GM19099 (cell line): ENCODE data around the gene MAGI3.

Experiments
- POLR2A ChIP-seq: IDR thresholded peaks from 3 replicates; pipeline ENCODE4 v1.6.1; 2011; ENCODE audit warnings: low read depth; ENCODE audit not compliant: insufficient read length; ENCODE audit errors: extremely low read depth

MAGI3 gene

GRCh38 chr1:113391649-113392271 is 1.4 kb downstream of the MAGI3 start:
- no peak for TF ChIP-seq POLR2A

GRCh38 chr1:113392541-113393128 is 2.3 kb downstream of the MAGI3 start:
- no peak for TF ChIP-seq POLR2A

DNA sequence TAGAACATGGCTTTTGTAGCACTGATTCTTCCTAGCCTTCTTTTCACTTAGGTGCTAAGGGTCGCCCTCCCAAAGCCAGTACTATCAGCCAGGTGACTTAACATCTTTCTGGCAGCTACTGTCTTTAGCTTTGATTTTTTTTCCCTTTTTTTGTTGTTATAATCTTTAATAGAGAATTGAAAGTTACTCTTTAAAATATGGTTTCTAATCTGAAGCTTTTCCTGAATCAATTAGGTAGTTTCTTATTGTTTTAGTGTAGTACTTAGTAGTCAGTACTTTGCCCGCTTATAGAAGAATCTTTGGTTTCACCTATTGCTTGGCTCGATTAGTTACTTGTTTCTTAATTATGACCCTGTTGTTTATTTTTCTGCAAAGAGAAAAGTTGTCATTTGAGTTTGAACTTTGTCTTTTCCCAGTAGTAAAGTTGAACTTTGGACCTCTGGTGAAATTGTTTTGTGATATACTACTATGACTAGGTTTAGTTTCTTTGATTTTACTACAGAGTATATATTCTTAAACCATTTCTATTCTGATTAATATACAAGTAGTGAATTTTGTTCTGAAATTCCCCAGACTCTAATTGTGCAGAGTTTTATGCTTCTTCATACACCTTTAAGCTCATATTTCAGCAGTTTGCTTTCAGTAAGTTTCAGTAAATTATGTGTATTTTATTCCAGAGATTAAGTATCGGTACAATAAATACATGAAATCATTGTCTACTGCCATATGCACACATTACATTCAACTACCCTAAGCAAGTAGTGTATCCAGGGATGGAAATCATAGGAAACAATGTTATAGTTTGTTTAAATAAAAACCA is 3.9 kb downstream of the MAGI3 start:
- TF ChIP-seq POLR2A = no peak

- no peak for TF ChIP-seq POLR2A
Measured at GRCh38 chr1:113394863-113395259, 4.5 kb downstream of the MAGI3 start.

- TF ChIP-seq POLR2A = no peak
Measured at GRCh38 chr1:113396102-113396501, 5.8 kb downstream of the MAGI3 start.

DNA sequence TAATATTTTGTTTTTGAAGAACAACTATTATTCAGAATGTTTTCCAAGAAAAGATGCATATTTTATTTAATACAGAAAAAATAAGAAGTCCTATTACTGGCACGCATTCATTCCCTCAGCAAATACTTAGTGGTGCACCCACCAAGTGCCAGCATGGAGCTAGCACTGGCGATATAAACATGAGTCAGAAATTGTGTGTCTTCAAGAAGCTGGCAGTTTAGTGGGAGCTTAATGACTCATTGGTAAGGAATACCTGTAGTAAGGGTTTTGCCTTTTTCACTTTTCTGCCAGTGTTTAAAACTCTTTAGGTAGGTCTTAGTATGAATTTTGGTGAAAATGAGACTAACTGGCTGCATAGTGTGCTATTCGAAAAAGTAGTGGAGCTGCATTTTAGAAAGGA is 6.3 kb downstream of the MAGI3 start:
- TF ChIP-seq POLR2A = no peak

- TF ChIP-seq POLR2A = no peak
Measured at GRCh38 chr1:113399062-113399583, 8.8 kb downstream of the MAGI3 start.

GRCh38 chr1:113401067-113401466 is 10.8 kb downstream of the MAGI3 start:
- no peak for TF ChIP-seq POLR2A

DNA sequence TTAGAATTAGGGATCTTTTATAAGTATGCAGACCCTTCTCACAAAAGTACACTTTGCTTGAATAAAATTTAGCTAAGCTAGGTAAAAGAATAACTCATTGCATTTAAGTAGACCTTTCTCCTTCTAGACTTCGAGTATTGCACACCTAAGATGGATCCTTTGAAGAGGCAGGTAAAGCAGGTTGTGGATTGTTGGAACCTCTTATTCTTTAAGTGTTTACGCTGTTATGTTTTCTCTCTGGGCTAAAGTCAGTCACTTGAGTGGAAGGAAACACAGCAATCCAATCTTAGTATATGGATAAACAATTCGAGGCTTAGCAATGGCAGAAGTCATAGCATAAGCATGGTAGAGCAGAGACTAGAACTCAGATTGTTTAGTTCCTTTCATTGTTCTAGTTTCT is 11.4 kb downstream of the MAGI3 start:
- no peak for TF ChIP-seq POLR2A

DNA sequence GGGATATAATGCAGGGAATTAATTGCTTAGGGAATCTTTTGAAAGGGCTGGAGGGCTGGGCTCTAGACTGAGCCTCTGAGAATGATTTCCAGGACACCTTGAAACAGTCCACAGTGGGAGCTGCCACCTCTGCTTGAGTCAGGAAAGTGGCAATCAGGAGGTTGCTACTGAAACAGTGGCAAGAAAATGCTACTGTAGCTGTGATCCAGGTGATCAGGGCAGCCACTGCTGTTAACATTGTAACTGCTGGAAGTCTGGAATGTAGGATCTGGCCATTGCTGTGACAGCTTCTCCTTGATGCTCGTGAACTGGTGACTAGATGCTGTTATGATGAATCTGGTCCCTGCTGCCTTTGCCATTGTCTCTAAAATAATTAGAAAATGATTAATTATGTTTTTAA is 12.8 kb downstream of the MAGI3 start:
- TF ChIP-seq POLR2A = no peak

- TF ChIP-seq POLR2A = no peak
Measured at GRCh38 chr1:113405573-113405972, 15.3 kb downstream of the MAGI3 start.

DNA sequence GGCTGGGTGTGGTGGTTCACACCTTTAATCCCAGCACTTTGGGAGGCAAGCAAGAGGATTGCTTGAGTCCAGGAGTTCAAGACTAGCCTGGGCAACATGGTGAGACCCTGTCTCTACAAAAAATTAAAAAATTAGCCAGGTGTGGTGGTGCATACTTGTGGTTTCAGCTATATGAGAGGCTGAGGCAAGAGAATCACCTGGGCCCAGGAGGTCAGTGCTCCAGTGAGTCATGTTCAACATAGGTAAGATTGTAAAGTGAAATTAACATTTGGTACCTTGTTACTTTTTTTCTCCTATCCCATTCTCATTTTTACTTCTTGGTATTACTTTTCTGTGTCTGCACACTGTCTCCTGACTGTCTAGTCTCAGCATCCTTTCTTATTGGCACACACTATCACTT is 19.0 kb downstream of the MAGI3 start:
- no peak for TF ChIP-seq POLR2A

DNA sequence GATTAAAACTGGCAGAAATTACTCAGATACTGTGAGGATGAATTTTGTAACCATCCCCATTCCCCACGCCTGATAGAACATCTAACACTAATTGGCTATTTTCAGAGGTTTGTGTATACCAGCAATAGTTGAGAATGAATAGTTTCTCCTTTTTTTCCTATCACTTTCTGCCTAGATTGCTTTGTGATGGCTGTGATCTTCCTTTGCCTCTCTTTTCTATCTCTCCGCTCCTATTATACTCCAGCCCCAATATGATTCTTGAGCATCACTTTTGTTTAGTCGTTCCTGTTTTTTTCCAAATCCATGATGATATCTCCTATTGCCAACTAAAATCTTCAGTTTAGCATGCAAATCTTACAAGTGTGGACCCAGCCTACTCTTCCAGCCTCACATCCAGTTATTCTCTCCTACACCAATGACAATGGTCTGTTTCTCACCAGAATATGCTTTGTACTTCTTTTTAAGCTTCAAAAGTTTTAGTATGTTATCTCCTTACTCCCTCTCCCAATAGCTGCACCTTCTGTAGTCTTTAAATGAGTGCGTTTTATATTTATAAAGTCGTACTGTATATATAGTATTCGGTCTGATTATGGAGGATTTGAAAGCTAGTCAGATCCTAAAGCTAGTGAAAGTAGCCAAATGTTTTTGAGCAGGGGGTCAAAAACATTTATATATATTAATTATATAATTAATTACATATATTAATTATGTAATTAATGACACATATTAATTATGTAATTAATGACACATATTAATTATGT is 25.2 kb downstream of the MAGI3 start:
- no peak for TF ChIP-seq POLR2A

GRCh38 chr1:113416496-113416895 is 26.2 kb downstream of the MAGI3 start:
- no peak for TF ChIP-seq POLR2A
